DMS114 treated with DMSO at 0.1 percent for 48 hours (cell line): ENCODE results near the gene SORCS2.

ENCODE experiments used
- DNase-seq: peaks from one replicate; lab custom pipeline; 2025; ENCODE audit not compliant: unreplicated experiment; lab: John Stamatoyannopoulos, UW

SORCS2 gene

DNA sequence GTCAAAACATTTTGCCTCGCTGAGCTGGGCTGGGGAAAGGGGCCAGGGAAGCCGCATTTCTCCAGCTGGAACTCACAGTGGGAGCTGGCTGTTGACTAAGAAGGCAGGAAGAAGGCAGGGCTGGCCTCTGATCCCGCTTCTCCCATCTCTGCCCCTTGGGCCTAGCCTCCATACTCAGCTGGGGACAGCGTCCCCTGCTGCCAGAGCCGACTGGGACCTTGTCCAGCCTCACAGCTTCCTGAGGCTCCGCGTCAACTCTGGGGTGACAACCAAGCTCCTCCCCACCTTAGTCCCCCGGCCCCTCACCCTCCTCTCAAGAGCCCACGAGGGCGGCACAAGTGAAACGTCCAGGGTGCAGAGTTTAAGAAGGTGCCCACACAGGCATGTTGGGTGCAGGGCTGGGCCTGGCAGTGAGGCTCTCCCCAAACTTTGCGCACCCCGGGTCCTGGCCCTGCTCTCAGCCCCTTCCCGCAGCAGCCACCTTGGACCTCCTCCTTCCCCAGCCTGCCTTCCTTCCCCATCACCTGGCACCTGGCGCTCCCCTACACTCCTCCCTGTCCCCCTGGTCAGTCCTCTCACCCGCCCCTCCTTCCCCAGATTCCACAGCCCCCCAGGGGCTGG is 141.6 kb downstream of the SORCS2 start:
- DNase-seq, result no peak

DNA sequence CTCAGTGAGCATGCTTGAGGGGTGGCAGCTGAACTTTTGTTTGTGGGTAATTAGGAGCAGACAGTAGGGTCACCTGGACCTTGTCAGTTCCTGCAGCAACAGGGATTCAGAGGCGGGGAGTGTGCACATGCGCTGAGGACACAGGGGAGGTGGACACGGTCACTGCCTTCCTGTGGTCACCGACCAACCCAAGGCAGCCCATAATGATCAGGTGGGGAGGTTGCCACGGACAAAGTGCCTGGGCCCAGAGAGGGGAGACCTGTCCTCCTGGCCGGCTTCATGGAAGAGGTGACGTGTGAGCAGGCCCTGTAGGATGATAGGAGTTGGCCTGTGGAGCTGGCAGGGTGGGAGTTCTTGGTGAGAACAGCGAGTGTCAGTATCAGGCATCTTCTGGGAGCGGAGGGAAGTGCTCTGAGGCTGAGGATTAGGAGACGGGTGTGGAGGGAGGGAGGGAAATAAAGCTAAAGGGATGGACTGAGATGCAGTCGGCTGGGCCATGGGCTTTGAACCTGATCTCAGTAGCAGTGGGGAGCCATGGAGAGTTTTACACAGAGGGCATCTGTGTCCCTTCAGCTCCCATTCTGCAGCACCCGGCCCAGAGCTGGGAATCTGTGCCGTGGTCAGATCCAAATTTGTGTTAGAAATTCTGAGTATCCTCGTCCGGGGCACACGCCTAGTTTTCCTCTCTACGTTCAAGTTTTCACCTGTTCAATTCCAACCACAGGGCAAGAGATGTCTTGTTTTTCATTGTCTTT is 142.4 kb downstream of the SORCS2 start:
- DNase-seq, result no peak

DNA sequence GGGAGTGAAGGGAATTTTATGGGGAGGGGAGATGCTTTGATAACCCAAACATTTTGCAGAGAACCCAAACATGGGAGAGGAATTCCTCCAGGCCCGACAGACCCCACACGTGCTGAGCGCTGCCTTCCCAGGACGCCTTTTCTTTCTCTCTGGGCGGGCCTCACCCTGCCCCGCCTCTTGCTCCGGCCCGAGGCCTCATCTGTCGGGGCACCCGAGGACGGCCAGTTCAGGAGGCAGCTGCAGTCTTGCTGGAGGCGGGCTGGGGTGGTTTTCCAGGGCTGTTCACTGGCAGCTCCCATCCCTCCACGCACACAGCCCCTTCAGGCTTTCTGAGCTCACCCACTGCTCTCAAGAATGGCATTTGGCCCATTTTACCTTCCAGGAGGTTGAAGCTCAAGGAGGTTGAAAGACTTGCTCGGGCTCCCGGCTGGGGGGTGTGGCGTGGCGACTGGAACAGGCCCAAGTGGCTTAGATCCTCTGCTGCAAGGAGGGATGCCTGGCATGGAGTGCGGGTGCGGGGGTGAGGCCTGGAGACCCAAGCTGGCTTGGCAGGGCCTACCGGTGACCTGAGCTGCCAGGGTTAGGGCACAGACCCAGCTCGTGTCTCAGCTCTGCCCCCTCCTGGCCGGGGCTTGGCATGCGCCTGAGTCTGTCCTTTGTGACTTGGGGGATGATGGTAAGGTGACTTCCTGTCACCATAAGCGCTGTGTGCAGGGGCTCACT is 143.2 kb downstream of the SORCS2 start:
- no peak for DNase-seq

DNA sequence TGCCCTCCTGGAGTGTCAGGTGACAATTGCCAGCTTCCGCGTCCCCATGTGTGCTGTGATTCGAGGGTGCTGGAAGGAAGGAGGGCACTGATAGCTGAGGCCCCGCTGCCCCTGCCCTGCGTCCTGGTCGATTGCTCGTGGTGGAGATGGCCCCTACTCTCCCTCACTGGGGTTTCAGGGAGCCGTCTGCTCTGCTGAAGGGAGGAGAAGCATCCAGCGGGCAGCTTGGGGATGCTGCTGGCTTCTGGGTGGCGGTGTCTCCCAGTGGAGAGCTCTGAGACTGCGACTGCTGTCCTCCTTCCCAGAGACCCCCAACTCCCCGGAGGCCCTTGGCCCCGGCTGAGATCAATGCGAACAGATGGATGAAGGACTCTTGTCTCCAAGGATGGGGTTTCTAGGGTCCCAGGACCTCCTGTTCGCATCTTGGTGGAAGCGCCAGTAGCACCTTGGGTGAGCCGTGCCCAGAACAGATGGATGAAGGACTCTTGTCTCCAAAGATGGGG is 143.8 kb downstream of the SORCS2 start:
- no peak for DNase-seq

DNA sequence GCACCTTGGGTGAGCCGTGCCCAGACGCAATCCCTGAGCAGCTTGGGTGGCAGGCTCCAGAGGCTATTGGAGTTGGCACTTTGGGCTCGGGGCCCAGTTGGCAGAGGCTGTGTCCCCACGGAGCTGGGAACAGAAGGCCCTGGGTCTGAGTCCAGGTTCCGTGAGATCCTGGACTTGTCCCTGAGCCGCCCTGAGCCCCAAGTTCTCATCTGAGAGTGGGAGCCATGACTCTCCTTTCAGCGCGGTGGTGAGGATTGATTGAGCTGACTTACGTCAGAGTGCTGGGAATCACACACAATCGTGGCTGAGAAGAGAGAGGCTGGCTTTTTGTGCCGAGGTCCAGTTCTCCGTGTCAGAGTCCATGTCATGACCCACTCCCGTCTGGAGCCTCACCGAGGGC is 144.4 kb downstream of the SORCS2 start:
- no peak for DNase-seq

DNA sequence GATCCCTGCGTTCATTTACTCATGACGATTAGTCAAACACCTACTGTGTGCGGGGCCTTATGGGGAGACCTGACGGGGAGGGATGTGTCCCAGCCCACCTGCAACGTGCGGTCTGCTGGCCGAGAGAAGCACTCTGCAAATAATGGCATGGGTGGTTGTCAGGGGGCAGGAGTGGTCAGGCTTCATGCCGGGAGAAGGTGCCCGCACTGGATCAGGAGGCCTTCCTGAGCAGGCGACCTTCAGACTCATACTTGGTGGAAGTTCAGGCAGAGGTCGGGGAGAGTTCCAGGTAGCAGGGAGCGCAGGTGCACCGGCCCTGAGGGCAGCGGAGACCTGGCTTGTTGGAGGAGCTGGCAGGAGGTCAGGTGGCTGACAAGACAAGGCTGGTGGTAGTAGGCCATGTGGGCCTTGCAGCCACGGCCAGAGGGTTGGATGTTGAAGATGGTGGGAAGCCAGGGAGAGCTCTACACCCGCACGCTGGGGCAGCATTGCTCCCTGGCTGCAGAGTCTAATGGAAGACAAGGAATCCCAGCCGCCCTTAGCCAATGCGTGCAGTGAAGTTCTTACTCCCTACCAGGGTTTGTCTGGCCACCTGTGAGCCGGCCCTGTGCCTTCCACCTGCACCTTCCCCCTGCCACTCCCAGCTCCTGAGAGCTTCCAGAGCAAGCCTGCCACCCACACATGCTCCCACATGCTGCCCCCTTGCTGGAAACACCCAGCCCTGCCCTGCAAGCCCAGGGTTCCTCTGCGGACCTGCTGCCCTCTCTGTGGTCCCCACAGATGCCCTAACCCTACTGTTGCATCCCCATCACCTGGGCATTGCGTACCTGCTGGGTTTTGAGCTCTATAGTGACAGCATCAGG is 145.1 kb downstream of the SORCS2 start:
- no peak for DNase-seq

DNA sequence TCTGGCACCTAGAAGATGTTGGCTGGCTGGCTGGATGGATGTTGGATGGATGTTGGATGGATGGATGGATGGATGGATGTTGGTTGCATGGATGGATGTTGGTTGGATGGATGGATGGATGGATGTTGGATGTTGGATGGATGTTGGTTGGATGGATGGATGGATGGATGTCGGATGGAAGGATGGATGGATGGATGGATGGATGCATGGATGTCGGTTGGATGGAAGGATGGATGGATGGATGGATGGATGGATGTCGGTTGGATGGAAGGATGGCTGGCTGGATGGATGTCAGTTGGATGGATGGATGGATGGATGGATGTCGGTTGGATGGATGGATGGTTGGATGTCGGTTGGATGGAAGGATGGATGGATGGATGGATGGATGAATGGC is 145.7 kb downstream of the SORCS2 start:
- DNase-seq, result no peak

DNA sequence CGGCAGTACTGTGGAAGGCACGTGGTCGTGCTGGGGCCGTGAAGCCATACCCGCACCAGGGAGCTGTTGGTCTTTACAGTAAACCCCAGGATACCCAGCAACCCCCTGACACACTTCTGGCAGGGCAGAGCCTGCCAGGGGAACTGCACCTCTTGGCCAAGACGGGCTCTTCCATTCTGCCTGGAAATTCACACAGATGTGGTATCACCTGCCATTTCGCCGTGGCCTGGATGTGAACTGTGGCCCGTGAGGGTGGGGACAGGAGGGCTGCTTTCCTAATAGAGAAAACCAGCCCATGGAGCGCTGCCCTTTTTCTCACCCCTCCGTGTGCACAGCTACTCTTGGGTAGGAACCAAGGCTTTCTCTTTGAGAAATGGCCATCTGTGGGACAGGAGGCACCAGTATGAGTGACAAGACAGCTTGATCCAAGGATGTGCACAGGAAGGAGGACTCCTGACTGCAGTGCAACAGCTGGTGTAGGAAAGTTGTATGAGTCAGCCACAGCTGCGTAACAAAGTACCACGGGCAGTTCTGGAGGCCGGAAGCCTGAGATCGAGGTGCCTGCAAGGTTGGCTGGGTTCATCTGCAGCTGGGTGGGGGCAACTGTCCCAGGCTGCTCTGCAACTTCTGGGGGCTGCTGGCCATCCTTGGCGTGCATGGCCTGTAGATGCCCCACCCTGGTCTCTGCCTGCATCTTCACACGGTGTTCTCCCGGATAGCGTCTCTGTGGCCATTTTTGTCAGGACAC is 146.7 kb downstream of the SORCS2 start:
- no peak for DNase-seq

DNA sequence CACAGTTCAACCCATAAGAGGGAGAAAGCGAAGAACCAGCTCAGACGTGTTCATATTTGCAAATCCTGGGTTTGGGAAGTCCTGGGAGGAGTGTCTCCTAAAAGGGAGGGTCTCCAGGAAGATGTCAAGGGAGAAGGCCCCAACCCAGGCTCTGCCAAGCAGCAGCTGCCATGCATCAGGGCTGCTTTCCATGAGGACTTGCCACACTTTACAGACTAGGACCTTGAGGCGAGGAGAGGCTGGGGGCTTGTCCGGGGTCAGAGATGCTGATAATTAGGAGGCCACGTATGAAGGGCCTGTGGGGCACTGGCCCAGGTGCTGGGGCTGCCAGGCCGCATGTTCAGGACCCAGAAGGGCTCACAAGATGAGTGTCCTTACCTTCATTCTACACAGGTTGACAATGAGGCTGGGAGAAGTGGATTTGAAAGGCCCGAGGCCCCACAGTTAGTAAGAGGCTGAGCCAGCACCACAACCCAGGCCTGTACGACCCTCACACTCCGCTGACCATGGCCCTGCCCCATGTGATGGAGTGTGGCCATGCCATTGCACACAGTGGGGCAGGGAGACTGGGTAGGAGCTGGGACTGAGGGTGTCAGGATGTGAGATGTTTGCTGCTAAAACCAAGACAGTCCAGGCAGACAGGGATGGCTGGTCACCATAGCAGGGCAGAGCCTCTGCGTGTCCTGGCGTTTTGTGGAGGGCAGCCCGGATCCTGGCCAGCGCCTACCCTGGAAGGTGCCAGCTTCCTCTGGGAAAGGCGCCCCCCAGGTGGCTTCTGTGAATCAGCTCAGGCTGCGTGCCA is 147.6 kb downstream of the SORCS2 start:
- DNase-seq, result no peak

DNA sequence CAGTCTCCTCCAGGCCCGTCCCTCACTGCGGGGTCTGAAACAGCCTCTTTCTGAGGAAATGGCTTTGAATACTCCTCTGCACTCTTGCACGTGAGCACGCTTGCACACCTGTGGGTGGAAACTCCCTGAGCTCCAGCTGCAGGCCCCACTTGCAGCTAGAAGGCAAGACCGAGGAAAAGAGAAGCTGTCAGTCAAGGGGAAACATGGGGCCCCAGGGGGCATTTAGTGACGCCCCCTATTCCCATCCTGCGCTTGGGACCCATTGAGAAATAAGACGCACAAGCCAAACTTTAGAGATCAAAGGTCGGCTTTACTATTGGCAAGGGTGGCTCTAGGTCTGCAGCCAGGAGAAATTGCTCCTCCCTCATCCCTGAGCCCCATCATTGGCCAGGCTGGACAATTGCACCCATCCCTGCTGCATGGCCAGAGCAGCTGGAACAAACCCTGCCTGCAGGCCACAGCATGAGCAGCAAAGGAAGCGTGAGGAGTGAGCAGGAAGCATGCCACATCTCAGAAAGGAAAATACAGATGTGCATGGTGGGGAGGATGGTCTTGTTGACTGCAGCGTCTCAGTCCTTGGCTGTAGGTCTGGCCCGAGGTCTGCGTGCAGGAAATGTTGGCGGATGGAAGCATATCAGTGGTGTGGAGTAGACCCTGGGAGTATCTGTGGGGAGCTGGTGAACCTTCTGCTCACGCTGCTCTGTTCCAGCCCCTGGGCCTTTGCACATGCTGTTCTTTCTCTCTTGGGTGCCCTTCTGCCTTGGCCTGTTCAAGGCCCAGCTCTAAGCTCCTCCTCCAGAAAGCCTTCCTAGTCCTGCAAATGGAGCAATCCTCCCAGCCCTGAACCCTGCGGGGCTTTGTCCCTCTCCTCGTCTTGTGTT is 148.5 kb downstream of the SORCS2 start:
- DNase-seq, result no peak

DNA sequence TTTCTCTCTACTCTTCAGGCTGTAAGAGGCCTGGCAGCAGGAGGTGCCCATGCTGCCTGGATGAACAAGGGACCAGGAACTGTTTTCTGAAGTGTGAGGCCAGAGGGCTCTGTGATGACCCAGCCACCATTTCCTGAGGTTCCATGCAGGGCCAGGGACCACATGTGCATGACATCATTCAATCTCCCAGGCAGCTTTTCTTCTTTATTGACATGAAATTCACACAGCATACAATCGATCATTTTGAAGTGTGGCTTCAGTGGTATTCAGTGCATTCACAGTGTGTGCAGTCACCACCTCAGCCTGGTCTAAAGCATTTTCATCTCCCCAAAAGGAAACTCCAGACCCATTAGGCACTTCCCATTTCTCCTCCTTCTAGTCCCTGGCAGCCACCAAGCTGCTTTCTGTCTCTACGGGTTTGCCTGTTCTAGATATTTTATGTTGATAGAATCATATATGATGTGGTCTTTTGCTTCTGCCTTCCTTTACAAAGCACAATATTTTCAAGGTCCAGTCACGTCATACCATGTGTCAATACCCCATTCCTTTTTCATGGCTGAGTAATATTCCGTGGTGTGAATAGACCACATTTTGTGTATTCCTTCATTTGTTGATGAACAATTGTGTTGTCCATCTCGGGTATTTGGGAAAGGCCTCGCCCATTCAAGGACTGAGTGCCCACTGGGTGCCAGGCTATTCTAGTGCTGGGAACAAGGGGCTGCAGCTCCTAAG is 149.3 kb downstream of the SORCS2 start:
- no peak for DNase-seq

DNA sequence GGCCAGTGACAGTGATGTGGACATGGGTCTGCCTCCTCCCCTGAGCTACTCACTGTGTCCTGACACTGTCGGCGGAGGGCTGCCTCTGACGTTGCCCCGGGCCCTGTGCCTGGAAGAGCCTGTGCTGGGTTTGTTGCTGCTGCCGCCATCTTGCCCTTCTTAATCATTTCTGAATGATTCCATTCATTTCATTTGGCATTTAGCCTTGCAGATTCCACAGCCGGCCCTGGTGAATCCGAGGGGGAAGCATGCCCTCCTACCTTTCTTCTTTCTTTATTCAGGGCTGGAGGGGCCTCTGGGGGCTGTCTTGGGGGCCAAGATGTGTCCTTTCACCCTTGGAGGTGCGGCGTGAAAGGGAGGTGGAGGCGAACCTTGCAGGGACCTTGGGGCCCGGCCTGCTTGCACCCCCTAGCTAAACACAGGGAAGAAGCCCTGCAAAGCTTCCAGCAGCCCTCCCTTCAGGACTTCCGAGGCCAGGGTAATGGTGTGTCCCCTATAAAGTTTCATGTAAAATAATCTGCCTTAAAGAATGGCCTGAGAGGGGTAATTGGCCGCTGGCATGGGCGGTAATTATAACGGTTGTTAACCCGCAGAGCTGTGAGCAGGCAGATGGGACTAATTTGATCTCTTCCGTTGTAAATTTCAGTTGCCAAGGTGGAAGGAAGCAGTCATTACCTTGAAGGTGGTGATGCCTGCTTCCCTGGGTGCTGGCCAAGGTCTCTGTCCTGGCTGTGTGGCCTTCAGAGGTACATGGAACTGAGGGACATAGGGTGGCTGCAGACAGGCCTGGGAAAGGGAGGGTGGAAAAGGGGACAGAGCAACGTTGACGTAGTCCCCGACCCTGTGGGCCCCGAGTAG is 150.1 kb downstream of the SORCS2 start:
- no peak for DNase-seq

DNA sequence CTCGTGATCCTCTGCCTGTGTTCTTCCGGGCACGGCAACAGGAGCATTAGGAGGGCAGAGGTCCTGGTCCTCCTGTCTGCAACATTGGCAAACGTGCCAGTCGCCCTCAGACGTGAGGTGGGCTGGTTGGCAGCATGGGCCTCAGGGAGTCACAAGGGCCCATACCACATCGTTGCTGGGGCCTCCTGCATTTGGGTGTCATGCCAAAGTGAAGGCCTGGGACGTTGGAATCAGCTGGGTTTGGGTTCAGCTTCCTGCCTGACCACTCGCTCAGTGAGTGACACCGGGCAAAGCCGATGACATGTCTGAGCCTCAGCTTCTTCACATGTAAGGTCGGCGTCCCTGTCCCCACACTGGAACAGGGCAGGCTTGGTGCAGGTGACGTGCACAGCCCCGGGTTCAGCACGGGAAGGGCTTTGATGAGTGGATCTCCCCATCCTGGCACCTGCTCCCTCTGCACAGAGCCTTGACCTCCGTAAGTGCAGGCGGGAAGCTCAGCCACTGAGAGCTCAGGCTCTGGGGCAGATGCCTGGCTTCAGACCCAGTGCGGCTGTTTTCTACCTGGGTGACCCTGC is 150.8 kb downstream of the SORCS2 start:
- no peak for DNase-seq

DNA sequence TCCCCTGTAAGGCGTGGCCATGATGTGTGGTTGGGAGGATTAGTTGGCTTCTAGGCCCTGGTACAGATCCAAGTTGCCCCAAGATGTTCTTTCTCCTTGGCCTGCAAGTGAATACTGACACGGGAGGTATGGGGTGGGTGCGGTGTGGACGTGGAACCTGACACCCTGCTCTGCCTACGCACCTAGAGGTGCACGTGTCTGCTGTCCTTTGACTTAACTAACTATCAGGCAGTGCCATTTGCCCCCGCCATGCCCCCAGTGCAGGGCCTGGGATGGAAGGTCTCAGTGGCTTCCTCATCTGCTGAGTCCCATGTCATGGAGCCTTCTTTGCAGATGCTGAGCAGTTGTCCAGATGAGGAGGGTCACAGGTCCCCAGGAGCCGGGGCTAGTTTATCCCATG is 151.6 kb downstream of the SORCS2 start:
- DNase-seq, result no peak

DNA sequence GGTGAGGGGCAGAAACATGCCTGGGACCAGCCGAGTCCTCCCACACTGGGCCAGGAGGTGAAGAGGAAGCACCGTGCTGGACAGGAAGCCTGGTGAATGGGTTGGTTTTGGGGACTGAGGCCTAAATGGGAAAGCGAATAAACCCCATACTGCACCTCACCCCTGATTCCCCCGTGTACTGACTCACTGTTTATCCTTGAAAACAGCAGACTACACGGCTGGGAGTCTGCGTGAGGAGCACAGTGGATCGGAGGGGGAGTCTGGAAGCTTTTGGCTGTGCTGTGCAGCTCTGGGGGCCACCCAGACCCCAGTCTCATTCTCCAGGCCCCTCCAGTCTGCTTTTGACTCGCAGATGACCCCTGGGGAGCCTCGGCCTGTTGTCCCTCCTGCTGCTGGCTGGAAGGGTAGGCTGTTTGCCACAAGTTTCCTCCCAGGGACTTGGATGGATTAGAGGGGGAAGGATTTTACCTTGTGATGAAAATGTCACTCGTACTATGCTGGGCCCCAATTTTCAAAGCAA is 152.4 kb downstream of the SORCS2 start:
- DNase-seq, result no peak

DNA sequence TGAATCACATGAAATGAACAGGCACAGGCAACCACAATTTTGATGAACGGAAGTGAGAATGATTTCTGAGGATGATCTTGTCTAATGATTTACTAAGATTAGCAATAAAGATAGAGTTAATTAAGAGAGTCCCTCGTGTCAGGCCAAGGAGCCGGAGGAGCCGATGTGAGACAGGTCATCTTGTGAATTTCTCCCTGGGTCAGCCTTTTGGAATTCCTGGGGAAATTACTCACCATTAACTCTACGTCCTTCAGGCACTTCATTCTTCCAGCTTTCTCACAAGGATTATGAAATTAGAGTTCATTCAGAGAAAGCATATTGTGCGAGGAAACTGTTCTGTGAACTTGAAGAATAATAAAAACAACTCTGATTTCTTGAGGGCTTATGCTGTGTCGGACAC is 155.6 kb downstream of the SORCS2 start:
- DNase-seq, result no peak
